ENCODE results near the gene AGFG1. TPM values are rescaled to one million over a fixed set of nuclear protein-coding genes. Genes with fewer than 3 reads are reported as not detected.

The AGFG1 gene
- total RNA-seq, 1 experiment from 2014 or later = 38.0 TPM

- no peak for DNase-seq (ENCODE audit: low spot score)
Observed at GRCh38 chr2:227461811-227462461, 10.0 kb upstream of the AGFG1 start.

- DNase-seq (ENCODE audit: low spot score) = no peak
Observed at GRCh38 chr2:227462462-227462951, 9.4 kb upstream of the AGFG1 start.

DNA sequence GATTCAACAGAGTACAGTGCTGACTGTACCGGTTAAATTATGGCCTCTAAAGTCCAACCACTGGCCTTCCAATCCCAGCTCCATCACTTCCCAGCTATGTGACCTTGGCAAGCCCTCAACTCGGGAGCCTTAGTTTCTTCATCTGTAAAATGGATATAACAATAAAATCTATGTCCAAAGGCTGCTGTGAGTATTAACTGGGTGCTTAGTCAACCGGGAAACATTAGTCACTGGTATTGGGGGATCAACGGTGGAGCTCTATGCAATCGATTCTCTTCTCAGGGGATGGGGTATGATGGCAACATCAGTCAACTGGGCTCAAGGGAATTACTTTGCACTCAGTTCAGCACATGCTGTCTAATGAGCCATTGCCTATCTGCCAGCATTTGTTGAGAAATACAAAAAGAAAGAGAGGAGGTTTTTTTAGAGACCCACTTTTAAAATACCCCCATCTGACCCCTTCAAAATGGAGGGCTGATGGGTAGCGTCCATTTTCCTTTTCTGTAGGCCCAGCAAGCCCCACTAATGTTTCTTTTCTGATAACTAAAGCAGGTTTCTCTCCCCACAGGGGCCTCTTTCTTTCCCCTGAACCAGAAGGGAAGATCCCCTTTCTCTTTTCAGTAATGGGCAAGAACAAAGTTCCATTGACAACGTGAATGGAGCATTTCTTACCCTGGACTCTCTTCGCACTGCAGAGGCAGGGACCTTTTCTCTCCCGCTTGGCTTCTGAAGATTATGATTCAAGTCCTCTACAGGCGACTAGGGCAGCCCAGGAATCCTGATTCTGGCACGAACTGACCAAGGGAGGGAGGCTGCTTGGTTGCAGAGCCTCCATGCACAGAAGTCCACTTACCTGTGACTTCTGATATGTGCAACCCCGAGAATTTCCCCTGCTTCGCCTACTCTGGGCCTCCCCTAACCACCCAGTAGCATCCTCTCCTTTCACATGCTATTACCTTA is 8.7 kb upstream of the AGFG1 start:
- DNase-seq (ENCODE audit: low spot score) = no peak

- no peak for DNase-seq (ENCODE audit: low spot score)
Observed at GRCh38 chr2:227464361-227464760, 7.6 kb upstream of the AGFG1 start.

GRCh38 chr2:227464851-227465250 is 7.1 kb upstream of the AGFG1 start:
- no peak for DNase-seq (ENCODE audit: low spot score)

- no peak for DNase-seq (ENCODE audit: low spot score)
Observed at GRCh38 chr2:227466887-227467600, 4.9 kb upstream of the AGFG1 start.

- DNase-seq (ENCODE audit: low spot score) = no peak
Observed at GRCh38 chr2:227471412-227471811, 544 bp upstream of the AGFG1 start.

- DNase-seq (ENCODE audit: low spot score) = no peak
Observed at GRCh38 chr2:227472265-227473121, 537 bp downstream of the AGFG1 start.

DNA sequence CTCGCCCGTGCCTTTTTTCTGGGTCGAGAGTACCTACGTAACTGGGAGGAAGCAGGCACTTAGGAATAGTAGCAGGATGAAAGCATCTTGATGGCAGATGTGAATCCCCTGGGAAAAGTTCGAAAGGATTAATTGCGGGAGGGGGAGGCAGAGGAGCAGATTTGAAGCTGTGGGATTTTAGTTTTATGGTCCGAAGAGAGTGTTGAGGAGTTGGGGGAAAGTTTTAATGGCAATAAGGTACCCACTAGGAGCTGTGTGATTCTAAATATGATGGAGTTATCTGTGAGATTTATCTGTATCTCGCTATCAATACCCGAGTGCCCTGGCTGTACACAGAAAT is 1.1 kb downstream of the AGFG1 start:
- peak; percentile 28 for DNase-seq (ENCODE audit: low spot score)

DNA sequence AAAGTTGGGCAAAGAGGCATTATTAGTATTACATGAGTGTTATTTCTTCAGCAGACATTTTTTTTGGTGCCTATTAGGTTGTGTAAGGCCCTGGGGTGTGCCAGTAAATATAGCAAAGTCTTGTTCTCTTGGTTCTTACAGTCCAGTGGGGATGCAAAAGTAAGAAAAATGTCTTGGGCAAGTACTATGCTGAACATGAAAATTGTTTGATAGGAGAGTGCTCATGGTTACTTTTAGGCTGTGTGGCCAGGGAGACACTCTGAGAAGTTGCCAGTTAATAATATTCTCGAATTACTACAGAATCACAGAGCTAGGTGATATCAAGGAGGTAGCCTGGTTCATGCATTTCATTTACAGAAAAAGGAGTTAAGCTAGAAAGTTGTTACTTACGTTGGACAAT is 1.9 kb downstream of the AGFG1 start:
- DNase-seq (ENCODE audit: low spot score) = no peak

DNA sequence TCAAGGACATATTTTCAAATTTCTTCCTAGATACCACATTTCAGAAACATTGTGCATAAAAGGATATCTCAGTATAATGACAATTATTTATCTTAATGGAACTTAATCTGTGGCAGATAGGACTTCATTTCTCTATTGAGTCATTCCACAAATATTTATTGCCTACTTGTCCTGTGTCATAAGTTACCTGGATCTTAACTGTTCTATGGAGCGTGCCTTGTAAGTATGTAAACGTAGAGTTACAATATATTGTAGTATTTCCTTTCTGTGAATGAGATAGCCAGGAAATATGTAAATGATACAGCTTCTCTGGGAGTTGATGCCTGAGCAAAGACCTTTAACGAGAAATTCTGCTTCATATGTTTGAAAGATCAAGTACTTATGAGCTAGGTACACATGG is 2.5 kb downstream of the AGFG1 start:
- DNase-seq (ENCODE audit: low spot score) = peak; percentile 38

GRCh38 chr2:227477291-227477690 is 5.3 kb downstream of the AGFG1 start:
- no peak for DNase-seq (ENCODE audit: low spot score)

- peak; percentile 56 for DNase-seq (ENCODE audit: low spot score)
Observed at GRCh38 chr2:227479865-227480475, 8.0 kb downstream of the AGFG1 start.

- DNase-seq (ENCODE audit: low spot score) = no peak
Observed at GRCh38 chr2:227480528-227480927, 8.6 kb downstream of the AGFG1 start.

DNA sequence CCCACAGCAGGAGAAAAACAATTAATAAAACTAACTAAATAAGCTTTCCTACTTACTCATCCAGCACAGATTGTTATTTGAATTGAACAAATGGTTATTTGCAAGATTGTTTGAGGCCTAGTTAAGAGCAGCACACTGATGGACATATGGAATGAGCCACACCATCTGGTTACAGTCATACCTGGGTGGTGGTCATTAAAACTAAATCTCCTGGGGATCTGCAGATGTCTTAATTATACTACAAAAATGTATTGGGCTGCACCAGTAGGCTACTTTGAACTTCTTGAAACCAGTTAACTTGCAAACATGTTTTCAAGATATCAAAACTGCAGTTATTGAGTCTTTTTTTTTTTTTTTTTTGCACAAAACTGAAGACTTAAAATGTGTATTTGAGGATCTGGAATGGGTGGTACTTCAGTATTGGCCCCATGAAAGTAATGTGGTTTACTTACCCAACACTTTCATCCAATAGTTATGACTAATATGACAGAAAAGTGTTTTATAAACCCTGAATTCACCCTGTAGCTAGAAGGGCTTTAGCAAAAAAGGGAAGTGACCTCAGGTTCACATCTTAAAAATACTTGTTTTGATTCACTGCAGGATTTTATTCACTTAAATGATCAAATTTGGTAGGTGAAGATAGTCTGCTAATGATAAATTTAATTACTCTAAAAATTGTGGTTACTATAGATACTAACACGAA is 10.8 kb downstream of the AGFG1 start:
- DNase-seq (ENCODE audit: low spot score) = no peak

DNA sequence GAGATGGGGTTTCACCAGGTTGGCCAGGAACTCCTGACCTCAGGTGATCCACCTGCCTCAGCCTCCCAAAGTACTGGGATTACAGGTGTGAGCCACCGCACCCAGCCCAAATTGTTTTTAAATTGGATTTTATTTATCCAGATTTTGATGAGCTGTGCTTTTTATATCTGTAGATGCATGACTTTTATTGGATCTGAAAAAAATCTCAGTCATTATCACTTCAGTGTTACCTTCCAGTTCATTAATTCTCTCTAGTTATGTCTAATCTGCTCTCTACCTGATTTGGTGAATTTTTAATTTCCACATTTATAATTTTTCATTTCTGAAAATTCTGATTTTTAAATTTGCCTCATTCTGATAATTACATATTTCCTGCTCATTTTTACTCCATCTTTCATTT is 13.5 kb downstream of the AGFG1 start:
- DNase-seq (ENCODE audit: low spot score) = no peak

- no peak for DNase-seq (ENCODE audit: low spot score)
Observed at GRCh38 chr2:227486688-227487087, 14.7 kb downstream of the AGFG1 start.

- DNase-seq (ENCODE audit: low spot score) = no peak
Observed at GRCh38 chr2:227488045-227488444, 16.1 kb downstream of the AGFG1 start.

DNA sequence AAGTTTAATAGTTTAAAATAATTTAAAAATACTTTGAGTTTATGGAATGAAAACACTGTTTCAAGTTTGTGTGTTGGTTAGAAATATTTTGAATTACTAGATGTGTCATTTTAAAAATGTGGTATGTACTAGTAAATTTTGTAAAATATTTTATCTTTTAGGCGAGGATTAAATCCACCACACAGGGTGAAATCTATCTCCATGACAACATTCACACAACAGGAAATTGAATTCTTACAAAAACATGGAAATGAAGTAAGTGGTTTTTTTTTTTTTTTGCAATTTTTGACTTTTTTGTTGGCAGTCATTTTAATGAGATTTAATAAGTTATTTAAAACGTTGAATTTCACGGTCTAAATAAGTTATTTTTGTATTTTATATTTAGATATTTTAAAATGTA is 19.4 kb downstream of the AGFG1 start:
- no peak for DNase-seq (ENCODE audit: low spot score)

DNA sequence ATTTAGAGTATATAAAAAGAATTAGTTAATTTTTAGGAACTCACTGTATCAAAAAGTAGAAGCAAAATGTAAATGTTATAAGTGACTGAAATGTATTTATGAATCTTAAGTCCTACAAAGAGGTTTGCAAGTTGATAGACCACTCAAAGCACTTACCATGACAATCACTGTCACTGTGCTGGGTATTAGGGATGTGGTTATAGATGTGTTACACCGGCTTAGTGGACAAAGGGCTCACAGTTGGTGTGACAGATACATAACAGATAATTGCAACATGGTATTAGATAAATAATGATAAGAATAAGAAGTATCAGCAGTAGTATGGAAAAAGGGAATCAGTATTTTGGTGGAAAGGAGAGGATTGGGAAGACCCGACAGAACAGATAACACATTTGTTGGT is 21.6 kb downstream of the AGFG1 start:
- no peak for DNase-seq (ENCODE audit: low spot score)

Data from HT-29 (cell line).